Measurements from ENCODE around the gene GTF3C2.
"Not testable (repeated sequence)": the region's sequence is repeated elsewhere in the genome, so short reads cannot be mapped to it uniquely, and the experiment has no call there.

Gene GTF3C2

DNA sequence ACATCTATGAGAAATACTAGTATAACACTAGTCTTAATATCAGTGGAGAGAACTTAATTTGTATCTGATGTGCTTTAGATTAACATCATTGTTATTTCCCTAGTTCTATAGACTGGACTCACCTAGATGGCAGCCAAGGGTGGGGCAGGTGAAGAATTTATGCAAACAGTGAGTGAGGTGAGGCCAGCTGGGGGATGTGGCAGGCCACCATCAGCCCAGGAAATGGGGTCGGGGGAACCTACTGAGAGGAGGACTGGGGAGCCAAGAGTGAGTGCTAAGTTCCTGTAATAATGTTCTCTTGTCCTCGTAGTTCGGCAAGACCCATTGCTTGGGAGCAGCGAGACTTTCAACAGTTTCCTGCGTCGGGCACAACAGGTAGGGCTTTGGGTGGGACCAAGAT, 16.4 kb upstream of the GTF3C2 start:
- no peak for DNase-seq

DNA sequence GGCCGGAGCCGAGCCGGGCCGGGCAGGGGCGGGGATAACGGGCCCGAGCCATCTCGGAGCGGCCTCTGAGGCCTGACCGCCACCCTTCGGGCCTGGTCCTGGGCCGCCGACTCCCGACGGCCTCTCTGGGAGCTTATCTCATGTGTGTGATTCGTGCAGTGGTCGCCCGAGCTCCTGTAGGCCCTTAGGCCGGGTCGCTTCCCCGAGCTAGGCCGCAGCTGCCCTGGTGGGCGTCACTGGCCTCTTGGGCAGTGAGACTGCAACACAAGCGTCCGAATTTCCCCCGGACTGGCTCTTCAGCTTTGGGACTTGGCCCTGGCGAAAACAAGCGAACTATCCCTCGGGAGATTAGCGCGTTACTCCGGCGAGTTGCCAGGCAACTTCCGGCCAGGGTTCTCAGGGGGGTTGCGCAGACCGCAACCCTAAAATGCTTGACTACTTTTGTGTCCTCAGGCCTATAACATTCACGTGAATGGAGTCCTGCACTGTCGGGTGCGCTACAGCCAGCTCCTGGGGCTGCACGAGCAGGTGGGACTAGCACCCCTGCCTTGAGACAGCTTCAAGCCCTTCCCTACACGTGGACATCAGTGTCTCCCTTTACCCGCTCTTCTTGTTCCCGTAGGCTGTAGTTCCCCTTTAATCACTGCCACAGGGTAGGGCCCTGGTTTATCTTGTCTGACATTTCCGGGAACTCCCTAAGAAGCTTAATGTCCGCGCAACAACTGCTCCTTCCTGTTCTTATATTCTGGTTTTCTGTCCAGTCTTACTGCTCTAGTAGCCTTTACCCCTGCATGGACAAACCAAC, 14.5 kb upstream of the GTF3C2 start:
- DNase-seq: no peak

DNA sequence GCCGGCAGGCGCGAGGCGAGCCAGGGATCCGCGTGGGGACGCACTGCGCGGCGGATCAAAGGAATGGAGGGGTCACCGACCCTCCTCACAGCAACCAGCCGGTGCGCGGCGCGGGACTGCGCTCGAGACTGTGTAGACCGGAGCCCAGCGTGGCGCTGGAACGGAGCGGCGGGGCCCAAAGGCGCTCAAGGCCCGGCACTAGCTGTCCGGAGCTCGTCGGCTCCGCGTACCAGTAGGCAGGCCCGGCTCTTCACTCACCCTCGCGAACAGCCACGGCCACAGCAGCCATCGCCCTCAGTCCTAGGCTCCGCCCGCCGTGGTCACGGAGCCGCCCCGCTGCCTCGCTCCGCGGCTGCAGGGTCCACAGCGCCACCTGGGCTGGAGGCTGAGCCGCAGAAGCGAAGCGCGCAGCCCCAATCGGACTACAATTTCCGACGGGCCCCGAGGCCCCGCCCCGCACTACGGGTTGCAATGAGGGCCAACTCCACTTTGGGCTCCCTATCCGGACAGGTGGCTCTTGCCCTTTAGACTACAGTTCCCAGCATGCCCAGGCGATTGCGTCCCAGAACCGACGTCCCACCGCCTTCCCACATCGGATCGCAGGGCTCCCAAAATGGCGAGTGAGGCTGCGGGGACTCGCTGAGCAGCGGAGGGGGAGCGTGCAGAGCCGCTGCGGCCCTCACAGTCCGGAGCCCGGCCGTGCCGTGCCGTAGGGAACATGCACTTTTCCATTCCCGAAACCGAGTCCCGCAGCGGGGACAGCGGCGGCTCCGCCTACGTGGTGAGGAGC, 13.7 kb upstream of the GTF3C2 start, which contains the start of the genes EIF2B4 and SNX17:
Gene EIF2B4 (minus strand): TSS at position 313 of the 790 bp plus-strand sequence. CDS start 24 bp downstream, at position 289.
Gene SNX17 (plus strand): TSS at position 591 of the 790 bp plus-strand sequence. CDS start 128 bp downstream, at position 719.
- peak; percentile 98 for DNase-seq

DNA sequence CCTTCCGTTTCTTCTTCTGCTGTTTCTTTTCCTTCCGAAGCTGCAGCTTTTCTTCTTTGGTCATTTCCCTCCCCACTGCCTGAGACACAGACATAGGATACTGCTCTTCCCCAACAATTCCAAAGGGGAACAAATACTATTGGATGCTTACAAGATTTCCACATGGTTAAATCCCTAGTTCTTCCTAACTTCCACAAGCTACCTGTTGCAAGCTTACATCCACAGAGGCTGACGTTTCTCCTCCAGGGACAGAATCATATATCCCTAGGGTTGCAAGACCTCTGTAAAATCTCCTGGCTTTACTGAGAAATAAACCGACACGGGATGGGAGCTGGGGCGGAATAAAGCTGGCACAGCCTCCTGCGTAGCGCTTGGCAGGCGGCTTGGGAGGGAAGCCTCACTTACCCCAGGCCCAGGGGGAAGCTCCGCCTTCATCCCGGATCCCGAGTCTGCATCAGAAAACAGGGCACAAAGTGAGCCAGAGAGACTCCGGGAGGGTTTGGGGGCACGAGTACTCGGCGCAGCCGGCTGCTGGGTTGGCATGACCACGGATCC, 13.0 kb upstream of the GTF3C2 start:
- DNase-seq: no peak

DNA sequence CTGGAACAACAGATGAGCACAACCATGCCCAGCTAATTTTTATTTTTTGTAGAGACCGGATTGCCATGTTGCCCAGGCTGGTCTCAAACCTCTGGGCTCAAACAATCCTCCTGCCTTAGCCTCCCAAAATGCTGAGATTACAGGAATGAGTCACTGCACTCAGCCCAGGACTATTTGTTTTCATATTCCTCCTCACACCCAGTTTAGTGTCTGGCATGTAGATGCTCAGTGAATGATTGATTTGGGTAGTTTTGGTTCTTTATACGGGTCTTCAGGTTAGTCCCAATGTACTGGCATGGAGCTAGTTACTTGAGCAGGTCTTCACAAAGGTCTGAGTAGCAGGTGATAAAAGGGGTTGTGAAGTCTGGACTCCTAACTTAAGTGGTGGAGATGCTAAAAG, 7.4 kb upstream of the GTF3C2 start:
- DNase-seq: no peak

DNA sequence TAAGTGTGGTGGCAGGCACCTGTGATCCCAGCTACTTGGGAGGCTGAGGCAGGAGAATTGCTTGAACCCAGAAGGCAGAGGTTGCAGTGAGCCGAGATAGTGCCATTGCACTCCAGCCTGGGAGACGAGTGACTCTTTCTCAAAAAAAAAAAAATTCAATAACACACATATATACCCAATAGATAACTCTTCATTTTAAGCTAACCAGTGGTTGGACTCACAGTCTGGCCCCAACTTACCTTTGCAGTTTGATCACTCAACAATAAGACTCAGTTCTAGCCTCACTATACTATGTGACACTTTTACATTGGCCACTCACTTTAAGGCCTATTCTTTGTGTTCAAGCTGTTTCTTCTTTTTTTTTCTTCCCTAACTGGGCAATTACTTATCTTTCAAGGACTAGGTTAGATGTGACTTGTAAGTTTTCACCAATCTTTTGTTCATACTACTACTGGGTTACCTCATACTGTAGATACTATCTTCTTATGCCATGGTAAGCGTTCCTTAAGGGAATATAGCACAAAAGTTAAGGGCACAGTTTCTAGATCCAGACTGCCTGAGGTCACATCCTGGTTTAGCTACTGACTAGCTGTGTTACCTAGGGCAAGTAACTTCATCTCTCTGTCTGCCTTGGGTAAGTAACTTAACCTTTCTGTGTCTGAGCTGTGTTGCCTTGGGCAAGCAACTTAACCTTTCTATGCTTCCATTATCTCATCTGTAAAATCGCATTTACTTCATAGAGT, 6.3 kb upstream of the GTF3C2 start:
- DNase-seq: no peak

DNA sequence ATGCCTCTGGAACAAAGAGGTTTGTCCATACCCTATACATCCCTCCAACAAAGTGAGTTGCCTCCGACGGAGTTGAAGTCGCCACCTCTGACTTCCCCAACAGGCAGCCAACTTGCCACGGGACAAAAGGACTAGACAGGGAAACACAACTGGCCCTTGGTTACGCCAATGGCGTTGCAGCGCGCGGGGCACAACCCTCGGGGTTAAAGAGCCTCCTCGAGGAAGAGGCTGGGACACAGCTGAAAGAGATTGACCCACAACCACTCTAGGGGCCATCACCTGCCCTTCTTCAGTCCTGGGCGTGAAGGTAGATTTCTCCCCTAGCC, 545 bp downstream of the GTF3C2 start:
- no peak for DNase-seq

DNA sequence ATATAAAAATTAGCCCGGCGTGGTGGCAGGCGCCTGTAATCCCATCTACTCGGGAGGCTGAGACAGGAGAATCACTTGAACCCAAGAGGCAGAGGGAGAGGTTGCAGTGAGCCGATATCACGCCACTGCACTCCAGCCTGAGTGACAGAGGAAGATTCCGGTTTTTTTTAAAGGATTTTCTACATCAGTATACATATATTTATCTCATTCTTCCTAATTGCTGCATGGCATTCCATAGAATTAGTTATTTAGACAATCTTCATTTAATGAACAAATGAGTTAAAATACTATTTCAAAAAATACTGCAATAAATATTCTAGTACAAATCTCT, 2.0 kb downstream of the GTF3C2 start:
- DNase-seq: no peak

DNA sequence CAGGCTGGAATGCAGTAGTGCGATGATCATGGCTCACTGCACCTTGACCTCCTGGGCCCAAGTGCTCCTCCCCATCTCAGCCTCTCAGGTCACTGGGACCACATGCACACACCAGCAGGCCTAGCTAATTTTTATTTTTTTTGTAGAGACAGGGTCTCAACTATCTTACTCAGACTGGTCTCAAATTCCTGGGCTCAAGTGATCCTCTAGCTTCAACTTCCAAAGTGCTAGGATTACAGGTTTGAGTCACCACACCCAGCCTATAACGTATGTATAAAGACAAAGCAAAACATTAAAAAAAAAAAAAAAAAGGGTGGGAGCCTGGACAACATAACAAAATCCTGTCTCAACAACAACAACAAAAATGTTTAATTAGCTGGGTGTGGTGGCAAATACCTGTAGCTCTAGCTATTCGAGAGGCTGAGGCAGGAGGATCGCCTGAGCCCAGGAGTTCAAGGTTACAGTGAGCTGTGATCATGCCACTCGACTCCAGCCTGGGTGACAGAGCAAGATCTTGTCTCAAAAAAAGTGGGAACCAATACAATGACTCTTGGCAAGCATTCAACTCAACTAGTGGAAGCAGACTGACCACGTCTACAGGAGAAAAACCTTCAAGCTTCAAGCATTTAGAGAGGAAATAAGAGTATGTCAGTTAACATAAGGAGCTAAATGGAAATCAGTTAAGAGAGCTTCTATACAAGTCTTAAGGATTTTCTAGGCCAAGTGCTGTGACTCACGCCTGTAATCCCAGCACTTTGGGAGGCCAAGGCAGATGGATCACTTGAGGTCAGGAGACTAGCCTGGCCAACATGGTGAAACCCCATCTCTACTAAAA, 2.6 kb downstream of the GTF3C2 start:
- DNase-seq: no peak

DNA sequence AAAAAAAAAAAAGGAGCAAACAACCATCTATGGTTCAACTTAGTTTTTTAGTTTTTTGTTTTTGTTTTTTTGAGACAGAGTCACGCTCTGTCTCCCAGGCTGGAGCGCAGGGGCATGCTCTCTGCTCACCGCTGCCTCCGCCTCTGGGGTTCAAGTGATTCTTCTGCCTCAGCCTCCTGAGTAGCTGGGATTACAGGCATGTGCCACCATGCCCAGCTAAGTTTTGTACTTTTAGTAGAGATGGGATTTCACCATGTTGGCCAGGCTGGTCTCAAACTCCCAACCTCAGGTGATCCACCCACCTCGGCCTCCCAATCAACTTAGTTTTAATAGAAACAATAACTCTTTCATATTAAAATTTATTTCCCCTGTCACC, 3.2 kb downstream of the GTF3C2 start:
- DNase-seq: not testable (repeated sequence)

DNA sequence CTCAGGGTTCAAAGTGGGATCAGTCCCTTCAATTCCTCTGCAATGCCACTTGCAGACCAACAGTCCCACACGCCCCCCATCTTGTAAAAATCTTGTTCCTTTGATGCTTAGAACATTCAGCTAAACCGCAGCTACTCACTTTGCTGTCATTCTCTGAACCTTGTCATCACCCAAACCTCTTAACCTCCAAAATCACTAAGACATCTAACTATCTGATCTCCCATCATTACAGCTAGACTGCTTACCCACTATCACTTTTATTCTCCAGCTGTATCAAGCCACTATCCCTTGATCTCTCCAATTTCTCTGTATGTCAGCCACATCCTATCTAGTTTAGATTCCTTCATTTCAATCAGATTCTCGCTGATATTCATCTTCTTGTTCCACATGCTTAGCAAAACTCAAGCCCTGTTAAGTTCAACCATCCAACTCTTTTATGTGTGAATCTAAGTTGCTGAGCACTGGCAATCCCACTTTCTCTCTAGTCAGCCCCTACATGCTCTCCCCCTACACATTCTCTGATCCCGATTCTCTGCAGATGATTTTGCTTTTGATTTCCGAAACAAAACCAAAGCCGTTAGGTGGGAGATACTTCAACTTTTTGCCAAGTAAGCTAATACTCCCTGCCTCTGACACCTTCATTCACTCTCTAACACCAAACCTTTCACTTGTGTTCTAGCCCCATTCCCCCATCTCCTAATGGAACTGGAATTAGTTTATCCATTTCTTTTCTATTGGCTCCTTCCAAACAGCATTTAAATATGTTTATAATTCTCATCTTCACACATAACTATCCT, 4.6 kb downstream of the GTF3C2 start:
- DNase-seq: no peak

DNA sequence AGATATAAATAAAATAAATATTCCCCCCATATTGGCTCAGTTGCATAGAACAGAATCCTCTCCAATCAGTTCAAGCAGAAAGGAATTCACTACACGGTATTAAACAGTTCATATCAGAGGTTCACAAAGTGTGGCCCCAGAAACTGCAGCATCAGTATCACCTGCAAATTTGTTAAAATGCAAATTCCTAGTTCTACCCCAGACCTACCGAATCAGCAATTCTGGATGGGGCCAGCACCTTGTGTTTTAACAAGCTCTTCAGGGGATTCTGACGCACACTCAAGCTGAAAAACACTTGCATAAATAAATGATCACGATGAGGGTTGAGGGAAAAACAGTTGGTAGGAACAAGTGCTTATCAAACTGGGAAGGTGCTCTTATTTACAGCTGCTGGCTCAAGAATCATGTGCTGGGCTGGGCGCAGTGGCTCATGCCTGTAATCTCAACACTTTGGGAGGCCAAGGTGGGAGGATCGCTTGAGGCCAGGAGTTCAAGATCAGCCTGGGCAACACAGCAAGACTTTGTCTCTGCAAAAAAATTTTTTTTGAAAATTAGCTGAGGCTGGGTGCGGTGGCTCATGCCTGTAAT, 6.4 kb downstream of the GTF3C2 start:
- DNase-seq: no peak

DNA sequence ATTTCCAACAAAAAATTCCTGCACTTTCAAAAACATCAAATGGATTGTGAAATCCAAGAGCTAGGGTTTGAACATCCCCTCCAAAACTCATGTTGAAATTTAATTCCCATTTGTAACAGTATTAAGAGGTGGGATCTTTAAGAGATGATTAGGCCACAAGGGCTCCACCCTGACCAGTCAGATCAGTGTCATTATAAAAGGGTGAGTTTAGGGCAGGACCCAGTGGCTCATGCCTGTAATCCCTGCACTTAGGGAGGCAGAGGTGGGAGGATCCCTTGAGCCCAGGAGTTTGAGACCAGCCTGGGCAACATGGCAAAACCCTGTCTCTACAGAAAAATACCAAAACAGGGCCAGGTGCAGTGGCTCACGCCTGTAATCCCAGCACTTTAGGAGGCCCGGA, 8.9 kb downstream of the GTF3C2 start:
- DNase-seq: no peak

DNA sequence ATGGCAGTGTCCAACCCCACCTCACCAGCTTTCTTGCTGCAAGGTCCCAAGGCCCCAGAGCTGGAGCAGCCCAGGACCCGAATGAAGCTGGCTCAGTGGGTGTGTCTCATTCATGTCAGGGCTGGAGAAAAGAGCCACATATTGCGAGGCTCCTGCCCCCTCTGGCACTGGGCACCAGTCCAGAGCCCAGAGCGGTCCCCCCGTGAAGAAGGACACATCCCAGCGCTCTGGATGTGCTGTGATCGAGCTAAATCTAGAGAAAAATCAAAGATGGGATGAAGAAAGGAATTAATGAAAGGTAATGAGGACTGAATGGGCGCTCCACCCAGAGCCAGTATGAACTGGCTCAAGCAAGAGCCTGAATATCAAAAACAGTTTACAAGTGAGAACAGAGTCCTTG, 20.4 kb downstream of the GTF3C2 start:
- no peak for DNase-seq

DNA sequence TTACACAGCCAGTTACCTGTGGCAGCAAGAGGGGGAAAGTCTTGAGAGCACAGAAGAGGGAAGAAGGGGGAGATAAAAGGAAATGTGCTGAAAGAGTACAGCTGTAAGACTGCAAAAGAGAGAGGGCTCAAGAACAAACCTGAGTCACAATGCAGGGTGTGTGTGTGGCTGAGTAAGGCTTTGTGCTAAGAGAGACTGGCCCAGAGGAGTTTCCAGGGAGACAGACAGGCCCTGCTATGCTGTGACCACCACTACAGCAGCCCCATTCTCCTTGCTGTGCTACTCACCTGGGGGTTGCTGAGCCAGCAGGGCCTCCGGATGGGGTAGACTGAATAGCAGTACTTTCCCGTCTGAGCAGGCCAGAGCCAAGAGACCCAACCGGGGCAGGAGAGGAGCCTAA, 21.3 kb downstream of the GTF3C2 start:
- no peak for DNase-seq

DNA sequence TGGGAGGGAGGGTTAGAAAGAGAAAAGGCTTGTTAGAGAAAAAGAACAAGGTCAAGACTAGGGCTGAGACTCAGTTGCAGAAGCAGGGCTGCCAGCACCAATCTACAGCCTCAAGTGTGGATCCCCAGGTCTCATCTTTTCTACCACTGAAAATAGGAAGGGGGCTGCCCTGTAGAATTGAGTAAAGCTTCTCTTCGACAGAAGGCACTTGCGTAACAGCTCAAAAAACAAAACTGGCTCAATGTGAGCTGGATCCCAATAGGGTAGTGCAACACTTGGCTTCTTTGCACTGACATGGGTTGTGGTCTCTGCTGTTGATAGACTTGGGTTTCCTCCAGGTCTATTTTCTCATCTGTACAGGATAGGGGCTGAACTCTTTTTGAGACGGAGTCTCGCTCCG, 31.8 kb downstream of the GTF3C2 start:
- DNase-seq: no peak

DNA sequence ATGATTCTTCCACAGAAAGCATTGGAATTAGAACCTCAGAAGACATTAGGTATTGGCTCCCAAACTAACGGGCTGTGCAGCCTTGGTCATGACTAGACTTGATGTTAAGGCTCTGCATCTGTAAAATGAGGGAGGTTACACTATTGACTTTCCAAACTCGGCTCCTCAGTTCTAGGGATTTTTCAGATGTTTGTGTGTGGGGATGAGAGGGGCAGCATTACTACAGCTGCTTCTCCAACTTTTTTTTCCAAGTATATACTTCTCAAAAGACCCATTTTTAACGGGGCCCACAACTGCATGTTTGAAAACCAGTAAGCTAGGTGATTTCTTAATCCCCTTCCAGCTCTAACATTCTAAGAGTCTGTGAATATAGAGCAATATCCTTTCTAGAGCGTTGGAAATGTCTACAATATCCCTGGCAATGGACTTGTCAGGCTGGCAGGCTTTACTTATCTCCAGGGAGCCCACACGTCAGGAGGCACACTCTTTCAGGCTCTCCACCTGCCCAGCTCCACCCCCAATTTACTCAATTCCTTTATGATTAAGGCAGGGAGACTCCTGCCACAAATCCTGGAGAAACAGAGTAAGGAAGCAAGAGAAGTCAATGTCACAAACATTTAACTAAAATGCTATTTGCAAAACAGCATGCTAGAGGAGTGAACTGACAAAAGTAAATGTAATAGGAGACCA, 32.8 kb downstream of the GTF3C2 start:
- DNase-seq: no peak

DNA sequence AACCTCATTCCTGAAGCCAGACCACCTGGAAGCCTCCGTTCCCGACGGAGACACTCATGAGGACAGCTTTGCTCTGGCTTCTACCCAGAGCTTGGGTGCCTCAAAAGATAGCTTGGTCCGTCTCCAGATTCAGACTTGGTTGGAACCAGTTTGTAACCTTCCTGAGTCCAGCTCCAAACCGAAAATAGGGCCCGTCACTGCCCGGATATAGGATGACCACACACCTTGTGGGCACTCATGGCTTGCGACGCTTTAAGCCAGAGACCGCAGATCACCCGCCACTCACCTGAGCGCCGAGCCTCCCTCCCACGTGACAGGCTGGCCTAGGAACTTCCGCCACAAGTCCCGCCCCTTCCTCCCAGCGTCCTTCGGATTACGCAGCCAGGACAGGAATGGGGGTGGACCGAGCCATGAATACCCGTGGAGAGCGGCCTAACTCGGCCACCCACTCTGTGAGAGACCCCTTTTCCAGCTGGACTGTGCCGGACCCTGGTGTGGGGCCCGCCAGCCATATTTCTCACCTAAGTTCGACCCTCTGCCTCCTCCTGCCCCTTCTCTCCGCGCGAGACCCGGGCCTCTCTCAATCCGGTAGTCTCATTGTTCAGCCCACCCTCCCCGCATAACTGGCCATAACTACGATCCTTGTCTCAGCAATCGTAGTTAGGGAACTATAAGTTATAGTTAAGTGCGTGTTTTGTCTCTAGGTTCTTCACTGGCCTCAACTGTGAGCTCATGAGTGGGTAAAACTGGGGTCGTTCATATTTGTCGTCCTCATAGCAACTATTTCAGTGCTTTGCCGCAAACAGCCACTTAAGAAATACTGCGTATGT, 33.6 kb downstream of the GTF3C2 start, which contains the start of gene MPV17:
Gene MPV17 (minus strand): TSS at position 332 of the 830 bp plus-strand sequence. CDS start 580 bp downstream, outside the sequence.
- peak; percentile 54 for DNase-seq

DNA sequence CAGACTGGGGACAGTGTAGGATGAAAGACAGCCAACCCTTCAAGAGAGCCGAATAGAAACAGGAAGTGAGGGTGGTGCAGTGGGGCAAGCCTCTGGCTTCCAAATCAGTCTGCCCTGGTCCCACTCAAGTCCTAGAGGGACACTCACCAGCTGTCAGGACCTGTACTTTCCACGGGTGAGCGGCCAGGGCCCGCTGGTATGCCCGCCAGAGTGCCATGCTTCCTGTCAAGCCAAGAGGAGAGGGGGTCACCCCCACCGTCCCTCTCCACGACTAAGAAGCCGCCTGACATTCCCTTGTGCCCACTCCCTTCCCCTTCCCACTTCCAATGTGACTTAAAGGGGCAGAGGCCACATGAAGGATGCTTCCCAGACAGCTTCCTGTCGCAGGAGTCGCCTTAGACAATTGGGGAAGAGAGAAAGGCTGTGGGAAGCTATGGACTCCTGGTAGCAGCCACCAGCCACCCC, 34.2 kb downstream of the GTF3C2 start:
- DNase-seq: no peak
